Caco-2 (cell line): ENCODE measurements around the gene TMEM225. TPM values are rescaled to one million over a fixed set of nuclear protein-coding genes. Genes with fewer than 3 reads are reported as not detected.

Source experiments
- BruUV-seq: library from RNA; stranded (reverse); fragments of 400-500 nt; replicated peaks from 2 replicates; lab custom pipeline; 2021; lab: Mats Ljungman, UMichigan
- CTCF ChIA-PET: fragments of 300-600 bp; sonication (Branson Sonifier 250); formaldehyde crosslinking; loops from one replicate; lab custom pipeline; 2022; ENCODE audit warnings: antibody characterized with exemption; lab: Charles Lee
- POLR2A ChIA-PET: fragments of 300-600 bp; sonication (Branson Sonifier 250); formaldehyde crosslinking; loops from one replicate; lab custom pipeline; 2022; ENCODE audit warnings: antibody characterized with exemption; lab: Charles Lee
- DNase-seq, 2 experiments: peaks; one replicate each; pipeline versions ENCODE4 v3.0.0 to v3.0.0-alpha.2; 2020 to 2022
- H3K27me3 ChIP-seq: replicated peaks from 2 replicates; pipeline ENCODE4 v1.6.0; 2011; ENCODE audit warnings: low read length; ENCODE audit not compliant: control insufficient read depth, insufficient read depth
- H3K36me3 ChIP-seq: 2 replicates; pipeline ENCODE4 v1.5.1; 2011; ENCODE audit warnings: low read length; ENCODE audit not compliant: control insufficient read depth, insufficient read depth
- H3K4me1 ChIP-seq: fragments of 250-450 bp; sonication (Bioruptor Pico); 2 replicates; pipeline ENCODE4 v1.5.1; 2020; ENCODE audit warnings: mild to moderate bottlenecking
- H3K4me3 ChIP-seq: 2 replicates; pipeline ENCODE4 v1.5.1; 2011; ENCODE audit warnings: low read depth, mild to moderate bottlenecking, control low read depth, low read length
- H3K9me3 ChIP-seq: fragments of 250-450 bp; sonication (Bioruptor Pico); 2 replicates; pipeline ENCODE4 v1.5.1; 2020; ENCODE audit warnings: mild to moderate bottlenecking, moderate library complexity
- H3K27ac Mint-ChIP-seq: one replicate; pipeline ENCODE4 v1.8.0; 2022; ENCODE audit warnings: mixed read lengths; ENCODE audit not compliant: unreplicated experiment
- H3K27me3 Mint-ChIP-seq: one replicate; pipeline ENCODE4 v1.8.0; 2022; ENCODE audit warnings: mixed read lengths; ENCODE audit not compliant: insufficient read depth, unreplicated experiment
- H3K36me3 Mint-ChIP-seq: one replicate; pipeline ENCODE4 v1.8.0; 2022; ENCODE audit warnings: mild to moderate bottlenecking, mixed read lengths; ENCODE audit not compliant: insufficient read depth, unreplicated experiment
- H3K4me1 Mint-ChIP-seq: one replicate; pipeline ENCODE4 v1.8.0; 2022; ENCODE audit warnings: low read depth, mixed read lengths; ENCODE audit not compliant: unreplicated experiment
- H3K4me3 Mint-ChIP-seq: one replicate; pipeline ENCODE4 v1.8.0; 2022; ENCODE audit warnings: mild to moderate bottlenecking, moderate library complexity, mixed read lengths; ENCODE audit not compliant: unreplicated experiment
- H3K9me3 Mint-ChIP-seq: one replicate; pipeline ENCODE4 v1.8.0; 2022; ENCODE audit warnings: mixed read lengths; ENCODE audit not compliant: unreplicated experiment
- intact Hi-C: fragments of 100-400 bp; cut with micrococcal nuclease; formaldehyde crosslinking; loops from one replicate; pipeline ENCODE4 v1.10.0; 2022; ENCODE audit not compliant: unreplicated experiment
- total RNA-seq: library from RNA; stranded (reverse); gene quantifications from 2 replicates; pipeline ENCODE4 v1.2.3, GENCODE V29; 2022
- TF ChIP-seq, protein P1 (sequence below), 2 experiments: fragments of 200-600 bp in 1 of 2; IDR thresholded peaks; 1 replicate in 1 of 2; 2 replicates in 1 of 2; pipeline versions ENCODE4 v1.5.1 to v1.8.0; 2011 to 2022; ENCODE audit warnings: antibody characterized with exemption in 1 of 2, control low read depth in 1 of 2, inconsistent platforms in 1 of 2, low read depth in 1 of 2, low read length in 1 of 2, mild to moderate bottlenecking in 1 of 2, moderate library complexity in 1 of 2; ENCODE audit not compliant: insufficient read depth in 1 of 2, severe bottlenecking in 1 of 2, unreplicated experiment in 1 of 2

The TMEM225 gene
- total RNA-seq, 1 experiment from 2014 or later: not detected

DNA sequence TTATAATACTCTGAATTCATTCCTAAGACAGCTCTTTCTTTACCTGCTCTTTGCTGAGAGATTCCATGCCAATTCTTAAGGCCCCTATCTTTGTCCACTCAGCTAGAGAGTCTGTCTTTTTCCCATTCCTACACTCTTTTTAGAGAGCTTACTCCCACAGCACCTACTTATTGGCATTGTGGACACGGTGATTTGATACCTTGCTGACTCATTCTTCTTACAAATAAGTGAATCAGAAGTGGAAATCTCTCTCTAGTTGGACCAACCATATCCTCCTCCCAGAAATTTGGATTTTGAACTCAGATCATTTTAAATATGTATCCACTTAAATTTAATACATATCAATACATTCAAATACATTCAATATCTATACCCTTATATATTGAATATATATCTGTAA is 46.8 kb downstream of the TMEM225 start:
- H3K9me3 ChIP-seq: no peaks in the 10 kb centered on the region
- H3K36me3 ChIP-seq: no peaks in the 10 kb centered on the region
- H3K4me3 Mint-ChIP-seq: no peak overlapping the region
- no peak overlapping the region for H3K27ac Mint-ChIP-seq
- intact Hi-C loops: no loop called here
- H3K4me3 ChIP-seq: no peak overlapping the region
- peaks cover 6% of the 10 kb centered on the region for H3K4me1 Mint-ChIP-seq
- H3K27me3 Mint-ChIP-seq: peaks cover 11% of the 10 kb centered on the region
- no peak for DNase-seq
- no peaks in the 10 kb centered on the region for H3K9me3 Mint-ChIP-seq
- BruUV-seq: no TSS peak
- POLR2A ChIA-PET: no interaction called here
- H3K36me3 Mint-ChIP-seq: no peaks in the 10 kb centered on the region
- TF ChIP-seq, protein P1, sequence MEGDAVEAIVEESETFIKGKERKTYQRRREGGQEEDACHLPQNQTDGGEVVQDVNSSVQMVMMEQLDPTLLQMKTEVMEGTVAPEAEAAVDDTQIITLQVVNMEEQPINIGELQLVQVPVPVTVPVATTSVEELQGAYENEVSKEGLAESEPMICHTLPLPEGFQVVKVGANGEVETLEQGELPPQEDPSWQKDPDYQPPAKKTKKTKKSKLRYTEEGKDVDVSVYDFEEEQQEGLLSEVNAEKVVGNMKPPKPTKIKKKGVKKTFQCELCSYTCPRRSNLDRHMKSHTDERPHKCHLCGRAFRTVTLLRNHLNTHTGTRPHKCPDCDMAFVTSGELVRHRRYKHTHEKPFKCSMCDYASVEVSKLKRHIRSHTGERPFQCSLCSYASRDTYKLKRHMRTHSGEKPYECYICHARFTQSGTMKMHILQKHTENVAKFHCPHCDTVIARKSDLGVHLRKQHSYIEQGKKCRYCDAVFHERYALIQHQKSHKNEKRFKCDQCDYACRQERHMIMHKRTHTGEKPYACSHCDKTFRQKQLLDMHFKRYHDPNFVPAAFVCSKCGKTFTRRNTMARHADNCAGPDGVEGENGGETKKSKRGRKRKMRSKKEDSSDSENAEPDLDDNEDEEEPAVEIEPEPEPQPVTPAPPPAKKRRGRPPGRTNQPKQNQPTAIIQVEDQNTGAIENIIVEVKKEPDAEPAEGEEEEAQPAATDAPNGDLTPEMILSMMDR (IDR thresholded peaks at IDR 0.05; ENCODE audit: insufficient read depth in 1 of 2, low read depth in 1 of 2, low read length in 1 of 2, severe bottlenecking in 1 of 2, unreplicated experiment in 1 of 2): no peak
- H3K4me1 ChIP-seq: peaks cover 7% of the 10 kb centered on the region; the same call in 1 of the 2 replicates
- no peaks in the 10 kb centered on the region for H3K27me3 ChIP-seq
- CTCF ChIA-PET: no interaction called here

- Histone ChIP-seq H3K4me3 (no peak overlapping the region), H3K36me3 (no peaks in the 10 kb centered on the region), H3K4me1 (peaks cover 7% of the 10 kb centered on the region; the same call in 1 of the 2 replicates), H3K9me3 (no peaks in the 10 kb centered on the region), H3K27me3 (no peaks in the 10 kb centered on the region)
- no peak overlapping the region for H3K4me3 Mint-ChIP-seq
- CTCF ChIA-PET: no interaction called here
- peaks cover 14% of the 10 kb centered on the region for H3K27me3 Mint-ChIP-seq
- DNase-seq: no peak
- peaks cover 6% of the 10 kb centered on the region for H3K4me1 Mint-ChIP-seq
- intact Hi-C loops: no loop called here
- no peaks in the 10 kb centered on the region for H3K9me3 Mint-ChIP-seq
- H3K36me3 Mint-ChIP-seq: no peaks in the 10 kb centered on the region
- no peak overlapping the region for H3K27ac Mint-ChIP-seq
- POLR2A ChIA-PET: no interaction called here
- TF ChIP-seq, protein P1 (IDR thresholded peaks at IDR 0.05; ENCODE audit: insufficient read depth in 1 of 2, low read depth in 1 of 2, low read length in 1 of 2, severe bottlenecking in 1 of 2, unreplicated experiment in 1 of 2): no peak
- BruUV-seq: no TSS peak
Observed at GRCh38 chr11:123838199-123838598, 47.3 kb downstream of the TMEM225 start.

DNA sequence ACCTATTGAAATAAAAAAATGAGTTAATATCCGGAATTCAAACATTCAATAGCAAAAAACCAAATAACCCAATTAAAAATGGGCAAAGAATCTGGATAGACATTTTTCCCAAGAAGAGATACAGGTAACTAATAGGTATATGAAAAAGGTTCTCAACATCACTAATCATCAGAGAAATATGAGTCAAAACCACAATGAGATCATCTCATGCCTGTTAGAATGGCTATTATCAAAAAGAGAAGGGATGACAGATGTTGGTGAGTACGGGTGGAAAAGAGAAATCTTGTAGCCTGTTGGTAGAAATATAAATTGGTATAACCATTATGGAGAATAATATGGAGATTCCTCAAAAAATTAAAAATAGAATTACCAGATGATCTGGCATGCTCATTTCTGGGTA is 52.4 kb downstream of the TMEM225 start:
- TF ChIP-seq, protein P1 (IDR thresholded peaks at IDR 0.05; ENCODE audit: insufficient read depth in 1 of 2, low read depth in 1 of 2, low read length in 1 of 2, severe bottlenecking in 1 of 2, unreplicated experiment in 1 of 2): no peak
- Histone ChIP-seq H3K4me3 (no peak overlapping the region), H3K36me3 (no peaks in the 10 kb centered on the region), H3K9me3 (peaks cover 14% of the 10 kb centered on the region; the same call in 1 of the 2 replicates), H3K4me1 (0 out of 2 replicates have a peak, but pooled peaks cover under 1% of the 10 kb centered on the region), H3K27me3 (no peaks in the 10 kb centered on the region)
- Mint-ChIP-seq H3K27ac (no peak overlapping the region), H3K36me3 (no peaks in the 10 kb centered on the region), H3K4me3 (no peak overlapping the region), H3K27me3 (peaks cover 10% of the 10 kb centered on the region), H3K9me3 (peaks cover 12% of the 10 kb centered on the region), H3K4me1 (no peaks in the 10 kb centered on the region)
- intact Hi-C loops: no loop called here
- no TSS peak for BruUV-seq
- POLR2A ChIA-PET: no interaction called here
- DNase-seq: no peak
- CTCF ChIA-PET: no interaction called here

Other genes starting within 250 kb of the TMEM225 start
- gene SCN3B, start 231.0 kb downstream of the TMEM225 start, total RNA-seq: 0.77 and 0.82 TPM in 2 replicates
- gene ZNF202, start 144.0 kb downstream of the TMEM225 start, total RNA-seq: 25.5 and 27.9 TPM in 2 replicates
- not detected in 2 replicates for gene OR6X1, start 131.2 kb downstream of the TMEM225 start, total RNA-seq
- gene OR6M1, start 79.3 kb downstream of the TMEM225 start, total RNA-seq: not detected in 2 replicates
- not detected in 2 replicates for gene OR8D4, start 16.5 kb upstream of the TMEM225 start, total RNA-seq
- not detected in 2 replicates for gene OR4D5, start 53.9 kb upstream of the TMEM225 start, total RNA-seq
- not detected in 2 replicates for gene OR6T1, start 58.2 kb upstream of the TMEM225 start, total RNA-seq
- gene OR10S1, start 92.1 kb upstream of the TMEM225 start, total RNA-seq: not detected in 2 replicates
- not detected in 2 replicates for gene OR10G6, start 109.5 kb upstream of the TMEM225 start, total RNA-seq
- not detected in 2 replicates for gene OR10G4, start 127.3 kb upstream of the TMEM225 start, total RNA-seq
- gene OR10G9, start 137.3 kb upstream of the TMEM225 start, total RNA-seq: not detected in 2 replicates
- gene OR10G8, start 141.1 kb upstream of the TMEM225 start, total RNA-seq: not detected in 2 replicates
- gene OR10G7, start 155.7 kb upstream of the TMEM225 start, total RNA-seq: not detected in 2 replicates
- 1.3 and 1.6 TPM in 2 replicates for gene VWA5A, start 229.8 kb upstream of the TMEM225 start, total RNA-seq